Upper lobe of right lung (tissue), 1 donor: ENCODE results near the gene GNAI2. TPM values are rescaled to one million over a fixed set of nuclear protein-coding genes. Genes with fewer than 3 reads are reported as not detected.

Source experiments
- ATAC-seq: fragments of 200-7000 bp; cut with Tn5 transposase; one replicate; pipeline ENCODE4 v1.9.1; 2020; ENCODE audit warnings: mild to moderate bottlenecking, moderate library complexity
- DNase-seq: peaks from one replicate; pipeline ENCODE4 v3.0.0-alpha.2; 2020
- H3K27ac ChIP-seq: fragments of 200-600 bp; one replicate; pipeline ENCODE4 v1.8.0; 2022
- H3K27me3 ChIP-seq: fragments of 200-600 bp; one replicate; pipeline ENCODE4 v1.8.0; 2022; ENCODE audit warnings: mild to moderate bottlenecking
- H3K36me3 ChIP-seq: fragments of 200-600 bp; one replicate; pipeline ENCODE4 v1.8.0; 2022
- H3K4me1 ChIP-seq: fragments of 200-600 bp; one replicate; pipeline ENCODE4 v1.8.0; 2022
- H3K4me3 ChIP-seq: fragments of 200-600 bp; one replicate; pipeline ENCODE4 v1.8.0; 2022; ENCODE audit warnings: mild to moderate bottlenecking
- H3K9me3 ChIP-seq: fragments of 200-600 bp; one replicate; pipeline ENCODE4 v1.8.0; 2022
- intact Hi-C: fragments of 100-400 bp; cut with DNase I; formaldehyde crosslinking; loops from one replicate; pipeline ENCODE4 v1.11.0; 2022
- total RNA-seq: library from RNA; stranded (reverse); fragmentation: NEBNext Ultra II Directional; extraction: Animal tissue kit (Norgen Biotek cat#: 25700); gene quantifications from one replicate; pipeline ENCODE4 v1.2.1, GENCODE V29; 2021
- TF ChIP-seq, protein P1 (sequence below): fragments of 200-600 bp; IDR thresholded peaks from one replicate; pipeline ENCODE4 v1.8.0; 2022; ENCODE audit warnings: antibody characterized with exemption
- donor health status: DM: no; HTN: yes; CAD: no; lungs with severe emphysema.

GNAI2 gene
- total RNA-seq, 1 donor from 2014 or later, result 321 TPM

DNA sequence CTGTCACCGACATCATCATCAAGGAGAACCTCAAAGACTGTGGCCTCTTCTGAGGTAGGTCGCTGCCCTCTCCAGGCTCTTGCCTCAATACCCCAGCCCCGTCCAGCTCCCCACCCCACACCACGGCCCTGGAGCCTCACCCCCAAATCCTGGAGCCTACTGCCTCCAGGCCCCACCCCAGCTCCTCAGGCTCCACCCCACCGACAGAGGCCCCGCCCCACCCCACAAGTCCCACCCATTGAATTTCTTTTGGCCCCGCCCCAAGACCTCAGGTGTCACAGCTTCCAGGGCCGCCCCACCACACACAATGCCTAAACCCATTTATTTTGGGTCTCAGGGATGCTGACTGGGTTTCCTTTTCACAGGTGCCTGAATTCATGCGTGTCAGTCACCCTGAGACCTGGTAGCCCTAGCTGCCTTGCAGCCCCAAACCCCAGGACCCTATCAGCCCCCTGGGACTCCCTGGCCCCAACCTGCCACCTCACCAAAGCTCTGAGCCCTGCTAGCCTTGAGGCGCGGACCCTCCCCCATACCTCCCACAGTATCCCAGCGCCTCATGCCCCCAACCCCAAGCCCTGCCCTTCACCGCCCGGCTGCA, 41.0 kb upstream of the GNAI2 start:
- ATAC-seq (peak; percentile 19), DNase-seq (no peak)
- Histone ChIP-seq H3K4me3 (no peak overlapping the region), H3K36me3 (no peaks in the 10 kb centered on the region), H3K9me3 (no peaks in the 10 kb centered on the region), H3K4me1 (peaks cover 11% of the 10 kb centered on the region), H3K27me3 (peaks cover 31% of the 10 kb centered on the region), H3K27ac (no peak overlapping the region)
- intact Hi-C loops, result loop anchor here (5.0 kb wide), 2 partner anchors 32 to 77 kb away; no protein-coding TSS in a partner anchor
- TF ChIP-seq, protein P1, sequence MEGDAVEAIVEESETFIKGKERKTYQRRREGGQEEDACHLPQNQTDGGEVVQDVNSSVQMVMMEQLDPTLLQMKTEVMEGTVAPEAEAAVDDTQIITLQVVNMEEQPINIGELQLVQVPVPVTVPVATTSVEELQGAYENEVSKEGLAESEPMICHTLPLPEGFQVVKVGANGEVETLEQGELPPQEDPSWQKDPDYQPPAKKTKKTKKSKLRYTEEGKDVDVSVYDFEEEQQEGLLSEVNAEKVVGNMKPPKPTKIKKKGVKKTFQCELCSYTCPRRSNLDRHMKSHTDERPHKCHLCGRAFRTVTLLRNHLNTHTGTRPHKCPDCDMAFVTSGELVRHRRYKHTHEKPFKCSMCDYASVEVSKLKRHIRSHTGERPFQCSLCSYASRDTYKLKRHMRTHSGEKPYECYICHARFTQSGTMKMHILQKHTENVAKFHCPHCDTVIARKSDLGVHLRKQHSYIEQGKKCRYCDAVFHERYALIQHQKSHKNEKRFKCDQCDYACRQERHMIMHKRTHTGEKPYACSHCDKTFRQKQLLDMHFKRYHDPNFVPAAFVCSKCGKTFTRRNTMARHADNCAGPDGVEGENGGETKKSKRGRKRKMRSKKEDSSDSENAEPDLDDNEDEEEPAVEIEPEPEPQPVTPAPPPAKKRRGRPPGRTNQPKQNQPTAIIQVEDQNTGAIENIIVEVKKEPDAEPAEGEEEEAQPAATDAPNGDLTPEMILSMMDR, result no peak

DNA sequence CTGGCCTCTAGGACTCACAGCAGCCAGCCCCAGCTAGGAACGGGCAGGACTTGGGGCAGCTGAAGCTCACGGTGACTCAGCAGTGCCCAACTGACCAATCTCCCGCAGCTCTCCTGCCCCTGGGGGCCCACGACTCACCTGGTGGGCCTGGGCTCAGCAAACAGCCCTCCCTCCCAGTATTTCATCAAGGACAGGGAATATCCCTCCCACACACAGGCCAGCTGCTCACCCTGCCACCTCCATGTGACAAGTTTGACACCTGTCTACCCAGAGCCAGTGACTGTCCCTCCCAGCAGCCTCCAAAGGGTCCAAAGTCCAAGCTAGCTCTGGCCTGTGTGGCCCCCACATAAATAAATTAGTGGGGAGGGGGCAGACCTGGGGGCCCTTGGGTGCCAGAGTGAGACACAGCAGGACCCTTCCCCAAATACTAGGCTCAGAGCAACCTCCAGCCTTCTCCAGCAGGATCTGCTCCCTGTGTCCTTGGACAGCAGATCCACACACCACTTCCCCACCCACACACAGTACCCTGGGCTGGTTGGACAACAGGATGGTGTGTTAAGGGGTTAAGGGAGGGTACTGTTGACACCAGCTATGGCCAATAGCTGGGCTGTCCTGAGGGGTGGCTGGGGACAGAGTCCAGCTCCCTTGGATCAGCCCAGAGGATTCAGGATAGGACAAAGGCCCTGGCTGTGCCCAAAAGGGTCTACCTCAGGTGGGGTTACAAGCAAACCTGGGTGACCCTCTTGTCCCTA, 40.3 kb upstream of the GNAI2 start:
- TF ChIP-seq, protein P1, result no peak
- no peak for ATAC-seq
- intact Hi-C loops, result no loop called here
- Histone ChIP-seq H3K36me3 (no peaks in the 10 kb centered on the region), H3K27me3 (peaks cover 31% of the 10 kb centered on the region), H3K9me3 (no peaks in the 10 kb centered on the region), H3K4me1 (peaks cover 11% of the 10 kb centered on the region), H3K27ac (no peak overlapping the region), H3K4me3 (no peak overlapping the region)
- no peak for DNase-seq

GRCh38 chr3:50196253-50196801, 39.7 kb upstream of the GNAI2 start:
- TF ChIP-seq, protein P1, result no peak
- Histone ChIP-seq H3K9me3 (no peaks in the 10 kb centered on the region), H3K36me3 (no peaks in the 10 kb centered on the region), H3K4me1 (peaks cover 11% of the 10 kb centered on the region), H3K27ac (no peak overlapping the region), H3K27me3 (peaks cover 31% of the 10 kb centered on the region), H3K4me3 (no peak overlapping the region)
- ATAC-seq (no peak), DNase-seq (no peak)
- intact Hi-C loops, result no loop called here

GRCh38 chr3:50201573-50202315, 34.3 kb upstream of the GNAI2 start:
- no peak for ATAC-seq
- Histone ChIP-seq H3K9me3 (no peaks in the 10 kb centered on the region), H3K4me3 (no peak overlapping the region), H3K27ac (no peak overlapping the region), H3K36me3 (no peaks in the 10 kb centered on the region), H3K27me3 (peaks cover 42% of the 10 kb centered on the region), H3K4me1 (peaks cover 14% of the 10 kb centered on the region)
- TF ChIP-seq, protein P1, result no peak
- intact Hi-C loops, result no loop called here
- DNase-seq, result no peak

- TF ChIP-seq, protein P1, result no peak
- ATAC-seq, result no peak
- H3K27me3 ChIP-seq, result peaks cover 42% of the 10 kb centered on the region
- H3K4me1 ChIP-seq, result peaks cover 14% of the 10 kb centered on the region
- intact Hi-C loops, result no loop called here
- no peaks in the 10 kb centered on the region for H3K36me3 ChIP-seq
- DNase-seq, result no peak
- no peaks in the 10 kb centered on the region for H3K9me3 ChIP-seq
- H3K27ac ChIP-seq, result no peak overlapping the region
- no peak overlapping the region for H3K4me3 ChIP-seq
Measured at GRCh38 chr3:50202353-50203112, 33.5 kb upstream of the GNAI2 start.
